ENCODE measurements around the gene TRPV6. TPM values are rescaled to one million over a fixed set of nuclear protein-coding genes. Genes with fewer than 3 reads are reported as not detected.

Gene TRPV6
- total RNA-seq, 2 experiments from 2014 or later = not detected

- Mint-ChIP-seq H3K4me3 (no peak overlapping the region), H3K36me3 (ENCODE audit: low read depth) (no peaks in the 10 kb centered on the region), H3K9me3 (no peaks in the 10 kb centered on the region), H3K27ac (no peak overlapping the region), H3K4me1 (ENCODE audit: low read depth) (no peaks in the 10 kb centered on the region), H3K27me3 (no peaks in the 10 kb centered on the region)
- ChIA-PET POLR2A (no interaction called here), CTCF (no interaction called here)
- no peak for ATAC-seq
- no peak for DNase-seq
- no peak for TF ChIP-seq CTCF (IDR thresholded peaks at IDR 0.05)
- intact Hi-C loops (cut with micrococcal nuclease) = no loop called here
Observed at GRCh38 chr7:142847353-142847752, 38.2 kb downstream of the TRPV6 start.

DNA sequence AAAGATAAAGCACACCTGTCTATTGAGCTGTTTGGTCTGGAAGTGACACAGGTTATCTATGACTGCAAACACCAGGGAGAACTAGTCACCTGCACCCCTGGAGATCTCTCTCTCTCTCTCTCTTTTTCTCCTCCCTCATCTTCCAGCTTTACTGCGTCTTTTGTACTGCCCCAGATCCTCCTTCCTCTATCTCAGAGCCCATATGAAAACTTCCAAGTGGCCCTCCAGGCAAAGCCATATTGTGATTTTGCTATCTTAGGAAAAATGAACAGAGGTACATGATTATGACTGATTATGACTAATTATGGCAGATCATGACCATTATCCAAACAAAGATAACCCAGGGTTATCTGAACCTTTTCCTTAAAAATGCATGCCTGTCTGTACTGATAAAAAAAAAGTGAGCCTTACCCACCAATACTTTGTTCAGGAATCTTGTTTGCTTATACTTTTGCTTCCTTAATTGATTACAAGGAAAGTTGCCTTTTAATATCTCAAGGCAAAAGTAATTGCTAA lies 43.2 kb downstream of the TRPV6 start:
- CTCF ChIA-PET = interaction anchor here (1.0 to 1.9 kb wide), 4 partner anchors 12 to 373 kb away, joined by 3 to 5 read pairs (median 4); no protein-coding TSS in a partner anchor
- H3K27ac Mint-ChIP-seq = no peak overlapping the region
- ATAC-seq = no peak

GRCh38 chr7:142838461-142839213 lies 46.9 kb downstream of the TRPV6 start:
- H3K4me3 Mint-ChIP-seq = no peak overlapping the region
- ChIA-PET POLR2A (no interaction called here), CTCF (interaction anchor here (0.5 to 0.8 kb wide), 2 partner anchors 27 to 169 kb away, joined by 3 read pairs; no protein-coding TSS in a partner anchor)
- no peak overlapping the region for H3K27ac Mint-ChIP-seq
- DNase-seq = no peak
- no peak for TF ChIP-seq CTCF (IDR thresholded peaks at IDR 0.05)
- H3K27me3 Mint-ChIP-seq = no peaks in the 10 kb centered on the region
- peaks cover 7% of the 10 kb centered on the region for H3K4me1 Mint-ChIP-seq (ENCODE audit: low read depth)
- intact Hi-C loops (cut with micrococcal nuclease) = no loop called here
- ATAC-seq = no peak
- no peaks in the 10 kb centered on the region for H3K36me3 Mint-ChIP-seq (ENCODE audit: low read depth)
- no peaks in the 10 kb centered on the region for H3K9me3 Mint-ChIP-seq

More for the DNA sequence above, 43.2 kb downstream of the TRPV6 start:
- Mint-ChIP-seq H3K4me1 (ENCODE audit: low read depth) (no peaks in the 10 kb centered on the region), H3K4me3 (no peak overlapping the region), H3K36me3 (ENCODE audit: low read depth) (no peaks in the 10 kb centered on the region), H3K27me3 (no peaks in the 10 kb centered on the region), H3K9me3 (no peaks in the 10 kb centered on the region)
- POLR2A ChIA-PET = interaction anchor here (1.8 kb wide), 1 partner anchor 24 kb away, joined by 4 read pairs; no protein-coding TSS in a partner anchor
- no peak for DNase-seq
- intact Hi-C loops (cut with micrococcal nuclease) = no loop called here
- no peak for TF ChIP-seq CTCF (IDR thresholded peaks at IDR 0.05)

DNA sequence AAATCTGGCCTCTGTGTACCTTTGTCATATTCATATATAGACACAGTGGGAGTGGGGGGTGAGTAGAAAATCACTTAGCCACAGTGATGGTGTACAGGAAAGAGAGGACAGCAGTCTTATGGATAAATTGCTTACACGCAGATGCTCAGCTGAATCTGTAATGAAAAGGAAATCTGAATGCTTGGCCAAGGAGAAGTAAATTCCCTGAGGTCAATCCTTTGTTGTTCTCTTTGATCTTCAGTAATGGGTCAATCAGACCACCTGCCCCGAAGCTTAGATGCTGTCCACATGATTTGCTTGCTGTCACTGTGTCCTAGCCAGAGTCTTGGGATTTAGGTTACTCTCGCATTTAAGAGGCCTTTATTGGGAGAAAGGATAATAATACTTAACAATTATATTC lies 49.1 kb downstream of the TRPV6 start:
- H3K4me3 Mint-ChIP-seq = no peak overlapping the region
- H3K4me1 Mint-ChIP-seq (ENCODE audit: low read depth) = peaks cover 7% of the 10 kb centered on the region
- H3K27ac Mint-ChIP-seq = no peak overlapping the region
- TF ChIP-seq CTCF (IDR thresholded peaks at IDR 0.05) = no peak
- intact Hi-C loops (cut with micrococcal nuclease) = no loop called here
- ChIA-PET POLR2A (interaction anchor here (0.8 kb wide), 1 partner anchor 46 kb away, joined by 4 read pairs; no protein-coding TSS in a partner anchor), CTCF (interaction anchor here (1.2 to 2.2 kb wide), 8 partner anchors 9 to 166 kb away, joined by 3 to 16 read pairs (median 5); partner anchors contain the start of gene EPHB6)
- H3K27me3 Mint-ChIP-seq = no peaks in the 10 kb centered on the region
- no peaks in the 10 kb centered on the region for H3K9me3 Mint-ChIP-seq
- no peaks in the 10 kb centered on the region for H3K36me3 Mint-ChIP-seq (ENCODE audit: low read depth)
- no peak for ATAC-seq
- no peak for DNase-seq

DNA sequence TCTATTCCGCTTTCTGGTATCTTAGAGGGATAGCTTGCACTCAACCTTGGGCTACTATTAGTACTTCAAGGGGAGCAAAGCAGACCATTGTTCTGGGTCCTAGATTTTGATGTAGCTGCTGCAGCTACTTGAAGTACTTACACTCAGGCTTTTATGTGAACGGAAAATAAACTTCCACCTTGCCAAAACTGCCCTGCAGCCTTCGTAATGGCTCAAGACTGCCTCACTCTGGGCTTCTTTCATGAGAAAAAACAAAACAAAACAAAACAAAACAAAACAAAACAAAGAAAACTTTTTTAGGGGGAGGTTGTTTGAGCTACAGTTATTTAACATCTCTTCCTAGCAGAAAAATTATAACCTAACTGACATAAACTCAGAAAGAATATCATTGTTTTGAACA lies 50.1 kb downstream of the TRPV6 start:
- ATAC-seq (no peak), DNase-seq (peak; percentile 20)
- Mint-ChIP-seq H3K27me3 (no peaks in the 10 kb centered on the region), H3K4me3 (no peak overlapping the region), H3K4me1 (ENCODE audit: low read depth) (peaks cover 7% of the 10 kb centered on the region), H3K27ac (no peak overlapping the region), H3K36me3 (ENCODE audit: low read depth) (no peaks in the 10 kb centered on the region), H3K9me3 (no peaks in the 10 kb centered on the region)
- POLR2A ChIA-PET = interaction anchor here (0.8 kb wide), 1 partner anchor 45 kb away, joined by 4 read pairs; no protein-coding TSS in a partner anchor
- intact Hi-C loops (cut with micrococcal nuclease) = no loop called here
- CTCF ChIA-PET = interaction anchor here (0.8 to 2.2 kb wide), 12 partner anchors 10 to 311 kb away, joined by 3 to 16 read pairs (median 4); partner anchors contain the start of gene EPHB6
- TF ChIP-seq CTCF (IDR thresholded peaks at IDR 0.05) = no peak
